ENCODE measurements around the gene C6orf141. TPM values are rescaled to one million over a fixed set of nuclear protein-coding genes. Genes with fewer than 3 reads are reported as not detected.

C6orf141 gene
- 7.3 and 13.2 TPM in 2 replicates for total RNA-seq (2014; rRNA removed; shearing (Covaris generic))

DNA sequence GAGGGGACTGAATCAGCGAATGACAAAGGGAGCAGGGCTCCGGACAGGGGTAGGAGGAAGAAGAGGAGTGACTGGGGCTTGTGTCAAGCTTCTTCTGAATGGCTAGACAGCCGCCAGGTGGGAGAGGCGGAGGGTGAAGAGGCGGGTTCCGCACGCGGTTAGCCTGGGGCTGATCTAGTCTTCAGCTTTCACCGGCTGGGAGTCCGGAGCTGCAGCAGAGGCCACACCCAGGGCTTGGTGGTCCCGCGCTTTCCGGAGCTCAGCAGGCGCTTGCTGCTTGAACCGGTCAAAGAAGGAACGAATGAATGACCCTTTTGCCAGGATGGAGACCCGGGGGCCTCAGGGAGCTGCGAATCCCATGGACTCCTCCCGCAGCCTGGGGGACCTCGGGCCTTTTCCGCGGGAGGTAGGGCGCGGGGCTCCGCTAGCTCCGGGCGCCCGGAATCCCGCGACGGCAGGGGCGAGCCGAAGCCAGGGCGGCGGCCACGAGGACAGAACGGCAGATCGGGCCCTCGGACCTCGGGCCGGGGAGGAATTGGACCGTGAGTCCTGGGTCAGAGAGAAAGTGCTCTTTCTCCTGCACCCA, at the start of gene C6orf141:
Gene C6orf141, plus strand, starts transcription at position 177 of the 586 bp plus-strand sequence. Its CDS starts 125 bp downstream, at position 302.
- peak; percentile 81 for DNase-seq (ENCODE audit: low read depth)

DNA sequence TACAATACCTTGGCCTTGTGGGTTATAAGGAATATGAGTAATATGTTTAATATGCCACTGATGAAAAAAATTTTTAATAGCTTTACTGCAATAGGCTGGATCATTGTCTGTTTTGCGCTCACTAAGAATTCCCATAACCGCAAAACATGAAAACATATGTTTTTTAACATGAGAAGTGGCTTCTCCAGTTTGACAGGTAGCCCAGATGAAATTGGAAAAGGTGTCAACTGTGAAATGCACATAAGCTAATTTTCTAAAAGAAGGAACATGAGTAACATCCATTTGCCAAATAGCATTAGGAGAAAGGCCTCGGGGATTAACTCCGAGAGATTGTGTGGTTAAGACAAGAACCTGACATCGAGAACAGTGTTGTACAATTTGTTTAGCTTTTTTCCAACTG, 45.8 kb upstream of the C6orf141 start:
- DNase-seq (ENCODE audit: low read depth): no peak

DNA sequence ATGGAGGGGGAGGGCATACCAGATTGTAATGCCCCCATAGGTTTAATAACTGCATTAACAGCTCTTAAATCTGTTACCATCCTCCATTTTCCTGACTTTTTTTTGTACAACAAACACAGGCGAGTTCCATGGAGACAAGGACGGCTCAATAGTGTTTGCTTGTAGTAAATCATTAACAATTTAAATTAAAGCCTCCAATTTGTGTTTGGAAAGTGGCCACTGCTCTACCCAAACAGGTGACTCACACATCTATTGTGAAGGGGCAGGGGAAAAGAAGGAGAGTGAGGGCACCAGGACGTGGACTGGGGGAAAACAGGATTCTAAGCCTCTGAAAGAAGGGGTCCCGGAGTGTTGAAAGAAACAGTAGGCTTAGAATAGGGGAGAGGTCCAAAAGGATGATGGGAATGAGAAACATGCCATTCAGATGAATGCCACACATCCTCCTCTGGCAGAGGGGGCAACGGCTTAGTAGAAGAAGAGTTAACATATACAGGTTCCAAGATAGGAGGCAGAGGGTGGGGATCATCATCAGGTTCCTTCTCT, 43.8 kb upstream of the C6orf141 start:
- no peak for DNase-seq (ENCODE audit: low read depth)

DNA sequence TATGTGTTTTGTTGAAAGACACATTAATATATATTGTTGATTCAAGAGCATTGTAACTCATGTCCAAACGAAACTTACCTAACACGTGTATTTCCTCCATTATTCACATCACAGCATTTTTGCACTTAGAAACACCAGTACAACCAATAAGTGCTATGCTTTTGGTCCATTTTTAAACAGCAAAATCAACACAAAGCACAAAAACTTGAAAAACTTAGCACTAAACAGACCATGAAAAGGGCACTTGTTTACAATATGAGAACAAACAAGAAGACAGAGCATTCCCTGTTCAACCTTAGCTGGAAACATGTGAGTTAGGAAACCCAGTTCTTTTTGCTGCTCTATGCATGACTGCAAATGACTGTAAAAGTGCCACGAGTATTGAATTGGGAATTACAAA, 41.1 kb upstream of the C6orf141 start:
- no peak for DNase-seq (ENCODE audit: low read depth)

DNA sequence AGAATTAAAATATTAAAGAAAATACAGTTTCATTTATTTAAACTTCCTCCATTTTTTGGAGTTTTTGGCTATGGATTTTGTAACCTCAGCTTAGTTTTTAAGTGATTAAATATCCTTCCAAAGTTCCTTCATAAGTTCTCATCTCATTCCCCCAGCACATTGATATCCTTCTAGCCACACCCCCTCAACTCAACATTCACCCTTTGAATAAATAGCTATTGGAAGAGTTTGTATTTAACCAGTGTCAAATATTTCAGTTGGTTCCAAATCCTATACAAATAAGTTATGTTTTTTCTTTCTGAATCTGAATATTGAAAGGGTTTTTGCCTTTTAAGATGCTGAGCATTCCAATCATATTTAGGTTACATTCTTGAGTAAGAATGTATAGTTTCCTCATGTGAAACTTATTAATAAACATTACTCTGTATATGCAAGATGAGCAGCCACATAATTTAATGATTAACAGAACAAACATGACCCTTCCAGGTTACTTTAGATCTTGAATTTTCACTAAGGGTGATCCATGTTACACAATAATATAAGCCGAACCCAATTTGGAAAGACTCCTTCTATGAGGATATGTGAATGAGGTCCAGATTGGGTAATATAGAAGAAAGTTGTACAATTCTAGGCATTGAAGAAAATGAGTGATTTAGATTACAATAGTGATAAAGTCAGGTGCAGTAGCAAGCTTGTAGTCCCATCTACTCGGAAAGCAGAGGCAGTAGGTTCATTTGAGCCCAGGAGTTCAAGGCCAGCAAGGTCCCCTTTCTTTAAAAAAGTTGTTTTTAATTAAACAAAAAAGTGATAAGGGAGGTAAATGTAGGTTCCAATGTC, 37.1 kb upstream of the C6orf141 start:
- DNase-seq (ENCODE audit: low read depth): no peak

DNA sequence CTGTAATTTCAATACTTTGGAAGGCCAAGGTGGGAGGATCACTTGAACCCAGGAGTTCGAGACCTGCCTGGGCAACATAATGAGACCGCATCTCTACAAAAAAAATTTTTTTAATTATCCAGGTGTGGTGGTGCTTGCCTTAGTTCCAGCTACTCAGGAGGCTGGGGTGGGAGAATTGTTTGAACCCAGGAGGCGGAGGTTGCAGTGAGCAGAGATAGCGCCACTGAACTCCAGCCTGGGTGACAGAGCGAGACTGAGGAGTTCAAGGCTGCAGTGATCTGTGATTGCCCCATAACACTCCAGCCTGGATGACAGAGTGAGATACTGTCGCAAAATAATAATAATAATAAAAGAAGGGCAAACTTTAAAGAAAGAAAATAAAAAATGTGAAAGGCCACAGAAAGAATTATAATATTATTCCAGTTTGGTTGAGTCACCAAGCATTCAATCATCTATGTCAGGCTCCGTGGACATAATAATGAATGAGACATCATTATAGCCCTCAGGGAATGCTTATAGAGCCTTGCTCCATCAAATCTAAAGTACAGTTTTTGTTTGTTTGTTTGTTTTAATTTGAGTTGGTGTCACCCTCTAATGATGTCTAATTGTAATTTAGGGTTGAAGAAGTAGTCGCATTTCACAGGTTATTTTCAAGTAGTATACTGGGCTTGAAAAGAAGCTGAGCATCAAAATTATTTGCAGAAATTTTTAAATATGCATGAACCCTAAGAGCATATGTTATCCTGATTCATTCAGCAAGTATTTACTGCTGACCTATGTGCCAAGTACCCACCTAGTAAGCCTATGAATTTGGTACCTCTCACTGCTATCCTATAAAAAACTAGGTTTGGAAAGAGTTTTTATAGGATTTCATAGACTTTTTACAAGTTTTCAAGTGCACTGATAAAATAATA, 35.6 kb upstream of the C6orf141 start:
- no peak for DNase-seq (ENCODE audit: low read depth)

DNA sequence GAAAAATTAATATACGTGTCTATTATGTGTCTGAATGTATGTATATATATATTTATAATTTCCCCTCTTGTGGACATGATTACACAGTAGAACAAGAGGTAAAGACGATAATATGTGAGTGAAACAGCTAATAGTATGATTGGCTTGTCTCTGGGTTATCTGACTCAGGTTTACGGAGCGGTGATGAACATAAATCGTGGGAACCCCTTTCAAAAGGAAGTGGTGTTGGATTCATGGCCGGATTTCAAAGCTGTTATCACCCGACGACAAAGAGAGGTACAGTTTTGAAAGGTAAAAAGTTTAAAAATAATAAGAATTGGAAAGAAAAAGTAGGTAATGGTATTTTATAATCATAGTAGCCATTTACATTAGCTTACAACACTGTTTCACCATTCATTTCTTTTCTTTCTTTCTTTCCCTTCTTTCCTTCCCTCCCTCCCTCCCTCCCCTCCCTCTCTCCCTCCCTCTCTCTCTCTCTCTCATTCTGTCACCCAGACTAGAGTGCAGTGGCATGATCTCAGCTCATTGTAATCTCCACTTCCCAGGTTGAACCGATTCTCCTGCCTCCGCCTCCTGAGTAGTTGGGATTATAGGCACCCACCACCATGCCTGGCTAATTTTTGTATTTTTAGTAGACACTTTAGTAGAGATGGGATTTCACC, 34.9 kb upstream of the C6orf141 start:
- DNase-seq (ENCODE audit: low read depth): peak; percentile 11

DNA sequence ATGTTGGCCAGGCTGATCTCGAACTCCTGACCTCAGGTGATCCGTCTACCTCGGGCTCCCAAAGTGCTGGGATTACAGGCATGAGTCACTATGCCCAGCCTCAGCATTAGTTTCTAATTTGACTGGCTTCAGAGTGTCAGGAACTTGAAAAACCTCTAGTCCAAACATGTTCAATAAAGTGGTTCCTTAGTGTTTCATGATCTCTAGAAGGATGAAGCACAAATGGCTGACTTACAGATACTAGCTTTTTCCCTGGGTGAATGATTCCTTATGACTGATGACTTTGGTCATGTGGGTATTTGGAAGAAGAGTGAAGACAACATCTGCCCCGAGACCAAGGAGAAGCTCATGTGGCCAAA, 34.3 kb upstream of the C6orf141 start:
- no peak for DNase-seq (ENCODE audit: low read depth)

DNA sequence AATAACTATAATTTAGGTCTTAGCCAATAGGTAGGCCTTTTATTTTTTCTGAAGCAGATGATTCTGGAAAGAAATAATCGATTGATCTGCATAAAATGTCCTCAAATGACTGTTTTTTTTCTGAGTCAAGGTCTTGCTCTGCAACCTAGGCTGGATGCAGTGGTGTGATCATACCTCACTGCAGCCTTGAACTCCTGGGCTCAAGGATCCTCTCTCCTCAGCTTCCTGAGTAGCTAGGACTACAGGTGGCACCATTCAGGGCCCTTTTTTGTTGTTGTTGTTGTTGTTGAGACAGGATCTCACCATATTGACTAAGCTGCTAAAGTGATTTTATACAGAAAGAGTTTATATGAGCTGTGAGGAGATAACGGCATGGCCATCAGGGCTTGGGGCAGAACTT, 32.5 kb upstream of the C6orf141 start:
- no peak for DNase-seq (ENCODE audit: low read depth)

DNA sequence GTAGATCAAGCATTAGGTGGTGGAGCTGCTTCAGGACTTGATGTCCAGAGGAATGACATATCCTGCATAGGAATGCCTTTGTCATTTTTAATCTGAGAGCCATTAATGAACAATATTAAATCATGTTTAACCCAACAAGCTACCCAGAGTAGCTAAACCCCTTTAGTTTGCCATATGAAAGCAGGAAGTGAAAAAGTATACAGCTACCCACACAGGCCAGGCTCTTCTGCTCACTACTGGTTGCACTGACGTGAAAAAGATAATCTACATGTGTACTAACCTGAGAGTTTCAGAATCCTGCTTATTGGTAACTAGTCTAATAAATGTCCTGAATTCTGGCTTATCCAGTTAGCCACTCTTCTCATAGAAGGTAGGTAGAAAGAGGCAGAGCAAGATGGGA, 30.8 kb upstream of the C6orf141 start:
- DNase-seq (ENCODE audit: low read depth): no peak

DNA sequence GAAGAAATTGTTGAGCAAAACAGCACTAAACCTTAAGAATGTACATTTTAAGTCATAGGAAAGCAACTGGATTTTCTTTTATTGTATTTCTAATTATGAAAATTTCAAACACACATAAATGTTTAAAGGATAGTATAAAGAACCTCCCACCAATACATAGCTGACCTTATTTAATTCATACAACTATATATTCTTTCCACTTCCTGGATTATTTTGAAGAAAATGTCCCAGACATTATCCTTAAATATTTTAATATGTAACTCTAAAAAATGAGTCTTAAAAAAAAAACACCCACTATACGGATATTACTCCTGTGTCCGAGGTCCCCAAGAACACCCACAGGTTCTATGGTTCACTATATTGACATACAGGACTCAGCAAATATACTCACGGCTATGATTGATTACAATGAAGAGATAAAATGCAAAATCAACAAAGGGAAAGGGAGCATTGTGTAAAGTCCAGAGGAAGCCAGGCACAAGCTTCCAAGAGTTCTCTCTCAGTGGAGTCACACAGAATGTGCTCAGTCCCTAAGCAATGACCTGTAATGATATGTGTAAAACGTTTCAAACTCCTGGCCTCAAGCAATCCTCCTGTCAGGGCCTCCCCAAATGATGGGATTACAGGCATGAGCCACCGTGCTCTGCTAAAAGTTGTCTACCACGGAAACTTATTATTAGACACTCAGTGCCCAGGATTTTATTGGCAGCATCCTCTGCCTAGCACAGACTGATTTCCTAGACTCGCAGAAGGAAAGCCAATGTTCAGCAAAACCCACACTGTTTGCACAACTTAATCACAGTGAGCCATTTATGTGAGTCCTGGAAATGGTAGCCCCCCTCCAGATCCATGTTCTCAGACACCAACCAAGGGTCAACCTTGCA, 27.5 kb upstream of the C6orf141 start:
- no peak for DNase-seq (ENCODE audit: low read depth)

DNA sequence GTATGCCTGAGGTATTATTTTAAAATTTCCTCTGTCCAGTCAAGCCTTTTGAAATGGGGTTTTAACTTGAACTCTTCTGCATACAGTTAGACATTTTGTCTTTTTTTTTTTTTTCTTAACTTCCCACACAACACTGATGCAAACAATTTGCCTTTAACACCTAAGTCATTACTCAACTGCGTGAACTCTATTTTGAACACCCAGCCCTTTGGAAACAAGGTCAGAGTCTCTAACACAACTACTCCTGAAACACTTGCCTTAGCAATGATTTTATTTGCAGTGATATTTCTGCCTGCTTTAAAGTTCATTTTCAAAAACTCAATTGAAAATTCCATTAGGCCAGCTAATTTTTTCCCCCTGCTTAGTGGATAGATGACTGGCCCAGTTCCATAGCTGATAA, 26.6 kb upstream of the C6orf141 start:
- no peak for DNase-seq (ENCODE audit: low read depth)

DNA sequence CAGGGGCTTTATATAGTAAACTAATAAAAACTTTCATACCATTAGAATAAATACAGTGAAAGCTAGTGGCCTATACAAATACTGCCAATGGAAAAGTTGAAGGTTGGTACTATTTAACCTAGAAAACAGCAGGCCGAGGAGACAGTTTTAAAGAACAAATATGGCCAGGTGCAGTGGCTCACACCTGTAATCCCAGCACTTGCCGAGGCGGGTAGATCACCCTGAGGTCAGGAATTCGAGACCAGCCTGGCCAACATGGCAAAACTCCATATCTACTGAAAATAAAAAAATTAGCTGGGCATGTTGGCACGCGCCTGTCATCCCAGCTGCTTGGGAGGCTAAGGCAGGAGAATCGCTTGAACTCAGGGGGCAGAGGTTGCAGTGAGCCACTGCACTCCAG, 25.9 kb upstream of the C6orf141 start:
- DNase-seq (ENCODE audit: low read depth): no peak

DNA sequence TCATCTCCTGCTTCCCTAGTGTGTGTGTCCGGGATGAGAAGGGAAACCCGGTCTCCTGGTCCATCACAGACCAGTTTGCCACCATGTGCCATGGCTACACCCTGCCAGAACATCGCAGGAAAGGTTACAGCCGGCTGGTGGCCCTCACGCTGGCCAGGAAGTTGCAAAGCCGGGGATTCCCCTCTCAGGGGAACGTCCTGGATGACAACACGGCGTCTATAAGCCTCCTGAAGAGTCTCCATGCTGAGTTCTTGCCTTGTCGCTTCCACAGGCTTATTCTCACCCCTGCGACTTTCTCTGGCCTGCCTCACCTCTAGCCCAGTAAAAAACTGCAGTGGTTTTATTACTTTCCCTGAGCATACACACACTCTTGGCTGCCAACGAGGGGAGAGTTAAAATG, 23.9 kb upstream of the C6orf141 start:
- DNase-seq (ENCODE audit: low read depth): no peak

DNA sequence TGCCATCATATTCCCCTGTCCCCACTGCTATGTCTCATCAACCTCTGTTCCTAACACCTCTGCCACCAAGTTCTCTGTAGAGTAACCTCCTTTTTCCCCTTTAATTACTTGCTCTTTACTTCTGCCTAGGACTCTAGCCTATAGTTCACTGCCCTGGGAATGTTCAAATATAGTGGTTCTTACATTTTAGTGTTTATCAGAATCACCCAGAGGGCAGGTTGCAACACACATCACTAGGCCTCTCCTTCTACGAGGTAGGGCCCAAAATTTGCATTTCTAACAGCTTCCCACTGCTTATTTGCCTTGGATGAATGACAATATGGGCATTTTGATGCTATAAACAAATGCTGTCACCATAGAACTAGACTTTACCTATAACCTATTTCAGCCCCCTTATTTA, 23.1 kb upstream of the C6orf141 start:
- DNase-seq (ENCODE audit: low read depth): no peak

DNA sequence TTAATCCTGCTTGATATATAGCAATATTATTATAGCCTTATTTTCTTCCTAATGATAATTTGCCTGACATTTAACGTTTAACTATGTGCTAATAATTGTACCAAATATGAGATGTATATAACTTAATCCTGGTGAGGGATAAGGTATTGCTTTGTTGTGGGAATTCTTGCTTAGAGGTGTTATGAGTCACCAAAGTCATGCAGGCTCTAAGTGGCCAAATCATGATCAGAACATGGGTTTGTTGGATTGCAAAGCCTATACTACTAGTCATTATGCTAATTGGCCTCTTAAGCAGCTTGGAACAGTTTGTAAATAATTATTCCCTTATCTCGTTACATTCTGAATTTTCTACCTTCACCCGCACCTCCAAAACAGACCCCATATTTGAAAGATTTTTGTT, 21.9 kb upstream of the C6orf141 start:
- no peak for DNase-seq (ENCODE audit: low read depth)

DNA sequence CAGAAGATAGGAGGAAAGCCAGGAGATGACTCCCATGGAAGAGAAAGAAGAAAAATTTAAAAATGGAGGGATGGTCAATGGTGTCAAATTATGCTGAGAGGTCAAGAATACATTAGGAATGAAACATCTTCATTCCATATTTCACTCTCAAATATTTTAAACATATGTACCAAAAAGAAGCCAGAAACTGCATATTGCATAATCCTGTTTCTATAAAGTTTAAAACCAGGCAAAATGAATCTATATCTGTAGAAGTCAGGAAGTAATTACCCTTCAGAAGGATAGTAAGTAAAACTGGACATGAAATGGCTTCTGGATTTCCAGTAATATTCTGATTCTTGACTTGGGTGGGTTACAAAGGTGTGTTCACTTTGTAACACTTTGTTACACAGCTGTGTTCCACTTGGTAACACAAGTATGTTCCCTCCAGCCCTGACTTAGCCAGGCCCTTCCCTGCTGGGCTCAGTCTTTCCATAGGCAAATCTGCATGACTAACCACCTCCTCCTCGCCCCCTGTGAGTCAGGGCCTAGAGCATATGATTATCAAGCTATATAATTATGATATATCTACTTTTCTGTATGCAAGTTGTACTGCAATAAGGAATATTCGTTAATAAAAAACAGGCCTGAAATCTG, 20.2 kb upstream of the C6orf141 start:
- DNase-seq (ENCODE audit: low read depth): no peak

DNA sequence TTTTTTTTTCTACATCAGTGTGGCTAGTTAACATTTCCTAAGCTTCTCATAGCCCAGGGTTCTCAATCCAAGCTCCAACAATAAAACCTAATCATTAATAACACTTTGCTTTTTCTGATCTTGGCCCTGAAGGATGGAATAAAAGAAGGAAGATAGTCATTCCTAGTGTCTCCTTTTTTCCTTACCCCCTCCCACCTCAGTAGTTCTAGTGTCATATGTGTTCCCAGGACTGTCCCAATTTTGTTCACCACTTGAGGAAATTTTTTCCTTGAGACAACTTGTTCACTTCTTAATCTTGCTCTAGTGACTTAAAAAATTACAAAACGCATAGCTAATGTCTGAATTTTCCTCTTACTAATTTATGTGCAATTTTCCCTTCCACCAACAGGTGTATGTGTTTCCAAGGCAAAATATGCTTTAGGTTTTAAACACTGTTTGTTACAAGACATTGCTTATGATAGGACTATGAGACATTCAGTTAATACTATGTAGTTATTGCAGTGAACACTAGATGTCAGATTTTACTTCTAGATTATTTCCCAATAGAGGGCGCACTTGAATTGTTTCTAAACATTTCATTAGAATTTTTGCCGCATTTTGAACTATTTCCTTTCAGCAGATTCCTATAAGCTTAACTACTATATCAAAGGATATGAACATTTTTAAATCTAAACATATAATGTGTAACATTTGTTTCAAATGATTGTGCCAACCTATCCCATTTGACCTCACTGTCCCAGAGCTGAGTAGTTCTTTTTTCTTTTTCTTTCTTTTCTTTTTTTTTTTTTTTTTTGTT, 18.5 kb upstream of the C6orf141 start:
- DNase-seq (ENCODE audit: low read depth): no peak

DNA sequence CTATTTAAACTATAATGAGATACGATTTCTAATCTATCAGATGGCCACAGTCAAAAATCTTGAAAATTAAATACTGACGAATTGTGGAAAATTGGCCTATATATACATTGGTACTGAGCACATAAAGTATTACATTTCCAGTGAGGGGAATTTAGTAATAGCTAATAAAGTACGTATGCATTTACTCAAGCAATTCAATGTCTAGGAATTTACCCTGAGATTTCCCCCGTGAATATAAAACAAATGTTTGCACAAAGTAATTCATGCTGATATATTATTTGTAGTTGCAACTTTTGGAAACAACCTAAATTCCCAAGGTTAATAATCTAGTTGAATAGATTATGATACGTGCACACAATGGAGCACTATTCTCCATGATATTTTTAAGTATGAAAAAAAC, 14.7 kb upstream of the C6orf141 start:
- DNase-seq (ENCODE audit: low read depth): no peak
